ENCODE results near the gene KLK13. TPM values are rescaled to one million over a fixed set of nuclear protein-coding genes. Genes with fewer than 3 reads are reported as not detected.

The KLK13 gene
- total and polyA plus RNA-seq, 2 of the 13 experiments (the other 11 are each of a cell fraction or from before 2014, with no cell fraction given), result 0.09 TPM; not detected in 1

DNA sequence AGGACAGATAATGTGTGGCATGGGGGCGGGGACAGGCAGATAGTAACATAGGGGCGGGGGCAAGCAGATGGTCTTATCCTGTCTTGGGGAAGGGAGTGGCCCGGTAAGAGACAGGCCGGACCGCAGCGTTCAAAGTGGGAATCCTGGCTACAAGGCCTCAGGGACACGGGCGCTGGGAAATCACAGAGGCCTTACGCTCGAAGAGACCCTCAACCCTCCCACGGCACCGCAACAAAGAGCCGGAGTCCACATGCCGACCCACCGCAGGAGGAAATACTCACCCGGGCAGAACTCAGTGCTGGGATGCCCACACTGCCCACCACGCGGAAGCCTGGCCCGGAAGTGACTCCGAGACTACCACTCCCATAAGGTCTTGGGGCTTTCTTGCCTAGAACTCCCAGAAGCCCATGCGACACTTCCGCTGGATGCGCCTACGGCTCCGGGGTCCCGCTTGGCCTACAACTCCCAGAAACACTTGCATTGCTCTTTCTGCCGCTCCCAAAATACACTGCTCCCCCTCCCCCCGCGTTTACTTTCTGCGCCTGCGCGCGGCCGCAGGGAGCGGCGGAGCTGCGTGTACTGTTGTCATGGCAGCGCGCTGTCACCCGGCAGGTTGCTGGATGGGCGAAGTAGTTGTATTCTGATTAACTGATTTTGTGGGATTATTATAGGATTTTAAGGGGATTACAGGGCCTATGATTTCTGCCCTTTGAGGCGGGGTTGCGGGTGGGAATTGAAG is 43.3 kb upstream of the KLK13 start, which contains the start of gene CTU1 (continued):
- TF ChIP-seq, protein P1, sequence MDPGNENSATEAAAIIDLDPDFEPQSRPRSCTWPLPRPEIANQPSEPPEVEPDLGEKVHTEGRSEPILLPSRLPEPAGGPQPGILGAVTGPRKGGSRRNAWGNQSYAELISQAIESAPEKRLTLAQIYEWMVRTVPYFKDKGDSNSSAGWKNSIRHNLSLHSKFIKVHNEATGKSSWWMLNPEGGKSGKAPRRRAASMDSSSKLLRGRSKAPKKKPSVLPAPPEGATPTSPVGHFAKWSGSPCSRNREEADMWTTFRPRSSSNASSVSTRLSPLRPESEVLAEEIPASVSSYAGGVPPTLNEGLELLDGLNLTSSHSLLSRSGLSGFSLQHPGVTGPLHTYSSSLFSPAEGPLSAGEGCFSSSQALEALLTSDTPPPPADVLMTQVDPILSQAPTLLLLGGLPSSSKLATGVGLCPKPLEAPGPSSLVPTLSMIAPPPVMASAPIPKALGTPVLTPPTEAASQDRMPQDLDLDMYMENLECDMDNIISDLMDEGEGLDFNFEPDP (CRISPR knock-in tag; conservative IDR thresholded peaks at IDR 0.05), result no peak
- TF ChIP-seq ZIK1 (CRISPR knock-in tag; IDR thresholded peaks at IDR 0.05; ENCODE audit: borderline replicate concordance, low read depth) (no peak), NCOR1 (IDR thresholded peaks at IDR 0.05; ENCODE audit: borderline replicate concordance, low read length) (no peak), MYNN (CRISPR knock-in tag; IDR thresholded peaks at IDR 0.05; ENCODE audit: low read depth) (no peak), PHF8 (CRISPR knock-in tag; IDR thresholded peaks at IDR 0.05) (peak; percentile 83), TMF1 (CRISPR knock-in tag; IDR thresholded peaks at IDR 0.05; ENCODE audit: low read depth) (no peak), KLF16 (CRISPR knock-in tag; IDR thresholded peaks at IDR 0.05) (peak in 1 of 2 experiments; percentile 91; a peak in 2 of 4 replicates), HOXA3 (CRISPR knock-in tag; IDR thresholded peaks at IDR 0.05) (peak; percentile 69; the same call in 1 of the 2 replicates), PTBP1 (IDR thresholded peaks at IDR 0.05; ENCODE audit: low read depth, low read length, poor library complexity, severe bottlenecking) (no peak), FLYWCH1 (CRISPR knock-in tag; IDR thresholded peaks at IDR 0.05) (no peak), NBN (conservative IDR thresholded peaks at IDR 0.05) (no peak), ZNF557 (CRISPR knock-in tag; IDR thresholded peaks at IDR 0.05) (no peak), ZZZ3 (CRISPR knock-in tag; IDR thresholded peaks at IDR 0.05; ENCODE audit: borderline replicate concordance) (peak; percentile 80; the same call in 1 of the 2 replicates), MEIS1 (CRISPR knock-in tag; IDR thresholded peaks at IDR 0.05; ENCODE audit: borderline replicate concordance) (0 out of 2 replicates have a peak, but pooled peaks have one; percentile 25), JUND (CRISPR knock-in tag; IDR thresholded peaks at IDR 0.05) (no peak), CENPX (CRISPR knock-in tag; IDR thresholded peaks at IDR 0.05) (no peak), SMAD1 (CRISPR knock-in tag; IDR thresholded peaks at IDR 0.05; ENCODE audit: borderline replicate concordance, low read depth) (peak; percentile 74; the same call in 1 of the 2 replicates), NFE2 (CRISPR knock-in tag; IDR thresholded peaks at IDR 0.05) (no peak), DRAP1 (CRISPR knock-in tag; IDR thresholded peaks at IDR 0.05) (peak; percentile 41), MED13 (CRISPR knock-in tag; IDR thresholded peaks at IDR 0.05) (0 out of 2 replicates have a peak, but pooled peaks have one; percentile 50), ZNF121 (CRISPR knock-in tag; IDR thresholded peaks at IDR 0.05) (no peak)
- TF ChIP-seq, protein P2, sequence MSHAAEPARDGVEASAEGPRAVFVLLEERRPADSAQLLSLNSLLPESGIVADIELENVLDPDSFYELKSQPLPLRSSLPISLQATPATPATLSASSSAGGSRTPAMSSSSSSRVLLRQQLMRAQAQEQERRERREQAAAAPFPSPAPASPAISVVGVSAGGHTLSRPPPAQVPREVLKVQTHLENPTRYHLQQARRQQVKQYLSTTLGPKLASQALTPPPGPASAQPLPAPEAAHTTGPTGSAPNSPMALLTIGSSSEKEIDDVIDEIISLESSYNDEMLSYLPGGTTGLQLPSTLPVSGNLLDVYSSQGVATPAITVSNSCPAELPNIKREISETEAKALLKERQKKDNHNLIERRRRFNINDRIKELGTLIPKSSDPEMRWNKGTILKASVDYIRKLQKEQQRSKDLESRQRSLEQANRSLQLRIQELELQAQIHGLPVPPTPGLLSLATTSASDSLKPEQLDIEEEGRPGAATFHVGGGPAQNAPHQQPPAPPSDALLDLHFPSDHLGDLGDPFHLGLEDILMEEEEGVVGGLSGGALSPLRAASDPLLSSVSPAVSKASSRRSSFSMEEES (CRISPR knock-in tag; IDR thresholded peaks at IDR 0.05), result 0 out of 2 replicates have a peak, but pooled peaks have one; percentile 20
- TF ChIP-seq, protein P3, sequence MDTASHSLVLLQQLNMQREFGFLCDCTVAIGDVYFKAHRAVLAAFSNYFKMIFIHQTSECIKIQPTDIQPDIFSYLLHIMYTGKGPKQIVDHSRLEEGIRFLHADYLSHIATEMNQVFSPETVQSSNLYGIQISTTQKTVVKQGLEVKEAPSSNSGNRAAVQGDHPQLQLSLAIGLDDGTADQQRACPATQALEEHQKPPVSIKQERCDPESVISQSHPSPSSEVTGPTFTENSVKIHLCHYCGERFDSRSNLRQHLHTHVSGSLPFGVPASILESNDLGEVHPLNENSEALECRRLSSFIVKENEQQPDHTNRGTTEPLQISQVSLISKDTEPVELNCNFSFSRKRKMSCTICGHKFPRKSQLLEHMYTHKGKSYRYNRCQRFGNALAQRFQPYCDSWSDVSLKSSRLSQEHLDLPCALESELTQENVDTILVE (CRISPR knock-in tag; IDR thresholded peaks at IDR 0.05), result 0 out of 2 replicates have a peak, but pooled peaks have one; percentile 53
